ENCODE results near the gene RASSF1.
A peak's percentile ranks its signal among the peaks of the same experiment; 100 is the strongest.

Gene RASSF1

GRCh38 chr3:50342813-50343633 is 2.4 kb upstream of the RASSF1 start:
- no peak for DNase-seq (ENCODE audit: low read depth, low spot score)

GRCh38 chr3:50341996-50342650 is 1.5 kb upstream of the RASSF1 start:
- DNase-seq (ENCODE audit: low read depth, low spot score): no peak

GRCh38 chr3:50341537-50341936 is 901 bp upstream of the RASSF1 start:
- no peak for DNase-seq (ENCODE audit: low read depth, low spot score)

- DNase-seq (ENCODE audit: low read depth, low spot score): no peak
Observed at GRCh38 chr3:50340147-50340447, 539 bp downstream of the RASSF1 start.

GRCh38 chr3:50339485-50340146 is 1.0 kb downstream of the RASSF1 start:
- no peak for DNase-seq (ENCODE audit: low read depth, low spot score)

GRCh38 chr3:50338965-50339364 is 1.7 kb downstream of the RASSF1 start:
- DNase-seq (ENCODE audit: low read depth, low spot score): no peak

GRCh38 chr3:50337175-50337861 is 3.3 kb downstream of the RASSF1 start:
- DNase-seq (ENCODE audit: low read depth, low spot score): peak; percentile 98

- no peak for DNase-seq (ENCODE audit: low read depth, low spot score)
Observed at GRCh38 chr3:50336452-50337174, 4.0 kb downstream of the RASSF1 start.

- DNase-seq (ENCODE audit: low read depth, low spot score): no peak
Observed at GRCh38 chr3:50334339-50335075, 6.1 kb downstream of the RASSF1 start.

GRCh38 chr3:50333744-50334328 is 6.8 kb downstream of the RASSF1 start:
- no peak for DNase-seq (ENCODE audit: low read depth, low spot score)

GRCh38 chr3:50331364-50331907 is 9.2 kb downstream of the RASSF1 start:
- DNase-seq (ENCODE audit: low read depth, low spot score): no peak

- no peak for DNase-seq (ENCODE audit: low read depth, low spot score)
Observed at GRCh38 chr3:50330330-50330729, 10.3 kb downstream of the RASSF1 start.

- peak; percentile 94 for DNase-seq (ENCODE audit: low read depth, low spot score)
Observed at GRCh38 chr3:50327943-50328691, 12.5 kb downstream of the RASSF1 start, which contains the start of gene TUSC2. TUSC2 (minus strand) TSS chr3:50328223; CDS start chr3:50328099, 124 bp downstream.

GRCh38 chr3:50327129-50327528 is 13.5 kb downstream of the RASSF1 start:
- no peak for DNase-seq (ENCODE audit: low read depth, low spot score)

GRCh38 chr3:50326182-50326541 is 14.5 kb downstream of the RASSF1 start:
- no peak for DNase-seq (ENCODE audit: low read depth, low spot score)

GRCh38 chr3:50325497-50326181 is 15.0 kb downstream of the RASSF1 start:
- no peak for DNase-seq (ENCODE audit: low read depth, low spot score)

GRCh38 chr3:50325113-50325480 is 15.5 kb downstream of the RASSF1 start:
- no peak for DNase-seq (ENCODE audit: low read depth, low spot score)

GRCh38 chr3:50324351-50325112 is 16.1 kb downstream of the RASSF1 start:
- DNase-seq (ENCODE audit: low read depth, low spot score): no peak

Data from smooth muscle cell of the brain vasculature (primary cell).